Measurements from ENCODE around the gene RPAIN.
"Not testable (repeated sequence)": the region's sequence is repeated elsewhere in the genome, so short reads cannot be mapped to it uniquely, and the experiment has no call there.

Gene RPAIN

DNA sequence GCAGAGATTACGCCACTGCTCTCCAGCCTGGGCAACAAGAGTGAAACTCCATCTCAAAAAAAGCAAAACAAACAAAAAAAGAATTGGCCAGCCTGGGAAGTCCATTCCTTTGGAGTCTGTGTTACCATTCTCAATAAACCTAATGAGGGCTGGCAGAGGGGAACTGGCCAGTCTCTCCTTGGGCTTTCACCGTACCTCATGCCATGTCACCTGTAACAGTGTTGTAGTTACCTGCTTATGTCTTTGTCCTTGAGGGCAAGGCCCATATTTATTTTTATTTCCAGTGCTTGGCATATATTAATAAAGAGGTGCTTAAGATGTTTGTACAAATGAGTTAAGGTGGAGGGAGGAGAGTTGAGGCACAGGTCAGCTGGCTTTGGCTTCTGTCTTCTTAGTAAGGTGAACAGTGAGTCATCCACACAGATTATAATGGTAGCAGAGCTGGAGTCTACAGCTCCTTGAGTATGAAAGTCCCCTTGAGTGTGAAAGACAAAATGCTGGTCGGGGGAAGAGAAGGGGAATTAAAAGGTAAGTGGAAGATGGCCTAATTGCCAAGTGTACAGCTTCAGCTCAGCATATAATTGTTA lies 10.5 kb downstream of the RPAIN start:
- no peak for DNase-seq

DNA sequence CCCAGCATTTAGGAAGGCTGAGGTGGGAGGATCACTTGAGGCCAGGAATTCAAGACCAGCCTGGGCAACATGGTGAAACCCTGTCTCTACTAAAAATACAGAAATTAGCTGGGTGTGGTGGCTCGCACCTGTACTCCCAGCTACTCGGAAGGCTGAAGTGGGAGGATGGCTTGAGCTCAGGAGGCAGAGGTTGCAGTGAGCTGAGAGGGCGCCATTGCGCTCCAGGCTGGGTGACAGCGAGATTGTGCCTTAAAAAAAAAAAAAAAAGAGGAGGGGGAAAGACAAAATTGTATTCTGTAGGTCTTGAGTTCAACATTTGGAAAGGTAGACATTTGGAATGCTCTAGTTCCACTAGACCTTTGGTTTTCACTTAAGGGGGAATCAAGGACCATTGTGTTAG lies 11.3 kb downstream of the RPAIN start:
- DNase-seq: not testable (repeated sequence)

DNA sequence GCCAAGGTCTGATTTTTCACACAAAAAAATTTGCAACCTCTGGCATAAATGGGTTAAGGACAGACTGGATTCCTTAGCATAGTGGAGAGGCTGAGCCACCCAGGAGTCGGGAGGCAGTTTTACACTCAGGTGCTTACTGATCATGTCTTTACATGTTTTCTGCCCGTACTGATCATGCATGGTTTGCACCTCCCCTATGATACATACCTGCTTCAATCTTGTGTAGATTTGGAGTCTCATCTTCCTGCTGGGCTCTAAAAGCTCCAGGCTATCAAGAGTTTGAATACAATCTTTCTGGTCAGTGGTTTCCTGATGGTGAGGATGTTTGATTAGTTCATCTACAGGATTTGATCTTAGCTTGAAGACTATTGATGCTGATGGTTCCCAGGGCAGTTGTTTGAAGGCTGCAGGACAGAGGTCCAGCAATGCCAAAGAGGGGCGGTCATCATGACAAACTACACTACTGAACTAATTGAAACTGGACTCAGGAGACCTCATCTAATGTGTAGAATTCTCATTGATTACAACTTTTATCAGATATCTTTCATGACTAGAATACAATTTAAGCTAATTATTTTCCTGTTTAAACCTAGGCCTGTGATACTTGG lies 12.1 kb downstream of the RPAIN start:
- no peak for DNase-seq

DNA sequence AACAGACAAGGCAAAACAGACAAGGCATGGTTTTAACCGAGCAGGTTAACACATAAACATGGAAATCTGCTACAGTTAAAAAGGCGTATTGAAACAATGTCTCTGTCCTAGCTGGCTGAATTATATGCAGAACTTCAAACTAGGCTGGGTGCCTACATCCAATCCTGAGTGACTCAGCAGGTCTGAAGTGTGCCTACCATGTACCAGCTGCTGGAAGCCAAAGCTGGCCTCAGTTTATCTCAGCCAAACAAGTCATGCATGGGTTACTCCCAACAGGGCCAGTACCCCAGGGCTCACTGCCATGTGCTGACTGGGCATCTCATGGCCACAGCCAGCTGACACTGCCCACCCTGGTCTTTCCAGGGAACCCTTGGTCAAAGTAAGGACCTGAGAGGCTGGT lies 15.0 kb downstream of the RPAIN start:
- DNase-seq: no peak

GRCh38 chr17:5435781-5436315 lies 15.9 kb downstream of the RPAIN start:
- DNase-seq: not testable (repeated sequence)

GRCh38 chr17:5437721-5438317 lies 17.8 kb downstream of the RPAIN start:
- no peak for DNase-seq

DNA sequence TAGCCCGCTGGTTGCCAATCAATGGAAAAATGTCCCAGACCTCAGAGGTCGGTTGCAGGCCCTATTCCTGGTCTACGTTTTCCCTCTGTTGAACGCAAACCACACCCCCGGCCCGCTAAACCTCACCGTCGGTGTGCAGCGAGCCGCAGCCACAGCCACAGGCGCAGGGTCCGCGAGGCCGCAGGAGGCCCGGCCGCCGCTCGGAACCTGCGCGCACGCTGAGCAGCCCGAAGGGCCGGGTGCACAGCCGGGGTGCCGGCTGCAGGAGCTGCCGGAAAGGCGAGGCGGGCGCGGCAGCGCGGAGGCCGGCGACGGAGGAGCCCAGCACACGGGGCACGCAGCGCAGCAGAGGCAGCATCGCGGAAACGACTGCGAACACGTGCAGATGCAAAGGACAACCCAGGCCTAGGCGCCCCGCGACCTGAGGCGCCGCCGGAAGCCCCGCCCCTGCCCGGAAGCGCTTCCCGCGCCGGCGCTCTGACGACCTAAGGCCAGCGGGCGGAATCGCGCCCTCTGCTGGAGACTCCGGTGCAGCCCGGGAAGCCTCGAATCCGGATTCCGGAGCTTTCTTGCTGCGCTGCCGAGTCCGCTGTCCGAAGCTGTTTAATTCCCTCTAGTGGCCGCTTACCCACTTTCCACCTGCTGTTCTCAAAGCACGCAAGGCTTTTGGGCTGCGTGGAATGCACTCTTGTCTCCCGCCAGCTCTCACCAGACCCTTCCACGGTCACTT lies 18.9 kb downstream of the RPAIN start, which contains the start of gene C1QBP:
TSS of gene C1QBP (minus strand) at position 440 of the 730 bp plus-strand sequence. CDS start at position 358, 82 bp downstream.
- DNase-seq: peak; percentile 92

DNA sequence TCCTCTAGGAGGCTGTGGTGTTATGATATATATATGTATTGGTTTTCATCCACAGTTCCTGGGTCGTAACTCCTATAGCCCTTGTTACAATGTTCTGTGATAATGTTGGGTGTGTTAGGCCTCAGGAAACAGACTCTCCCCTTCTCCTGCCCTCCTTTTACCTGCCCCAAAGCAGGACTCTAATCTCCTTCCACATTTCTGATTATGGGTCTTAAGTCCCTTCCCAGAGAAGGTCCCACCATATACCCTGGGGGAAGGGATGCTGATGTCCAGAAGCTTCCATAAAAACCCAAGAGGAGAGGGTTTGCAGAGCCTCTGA lies 19.4 kb downstream of the RPAIN start:
- no peak for DNase-seq

GRCh38 chr17:5443728-5444127 lies 23.7 kb downstream of the RPAIN start:
- no peak for DNase-seq

- no peak for DNase-seq
These were observed 24.2 kb downstream of the RPAIN start for GRCh38 chr17:5444209-5444608.

DNA sequence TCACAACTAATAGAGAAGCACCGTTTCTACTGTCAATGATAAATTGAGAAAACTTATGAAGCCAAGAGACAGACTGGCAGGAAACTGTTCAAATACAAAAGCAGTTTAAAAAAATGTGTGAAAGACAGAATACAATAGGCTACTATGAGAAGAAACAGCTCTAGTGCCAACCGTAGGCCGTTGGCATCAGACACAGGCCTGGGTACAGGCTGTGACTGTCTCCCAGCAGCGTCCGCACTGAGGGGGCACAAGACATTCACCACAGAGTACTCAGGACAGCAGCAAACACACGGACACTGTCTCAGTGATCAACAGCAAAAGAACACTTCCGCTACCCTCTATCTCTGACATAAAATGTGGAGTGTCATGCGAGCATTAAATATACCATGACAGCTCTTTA lies 26.8 kb downstream of the RPAIN start:
- DNase-seq: no peak

DNA sequence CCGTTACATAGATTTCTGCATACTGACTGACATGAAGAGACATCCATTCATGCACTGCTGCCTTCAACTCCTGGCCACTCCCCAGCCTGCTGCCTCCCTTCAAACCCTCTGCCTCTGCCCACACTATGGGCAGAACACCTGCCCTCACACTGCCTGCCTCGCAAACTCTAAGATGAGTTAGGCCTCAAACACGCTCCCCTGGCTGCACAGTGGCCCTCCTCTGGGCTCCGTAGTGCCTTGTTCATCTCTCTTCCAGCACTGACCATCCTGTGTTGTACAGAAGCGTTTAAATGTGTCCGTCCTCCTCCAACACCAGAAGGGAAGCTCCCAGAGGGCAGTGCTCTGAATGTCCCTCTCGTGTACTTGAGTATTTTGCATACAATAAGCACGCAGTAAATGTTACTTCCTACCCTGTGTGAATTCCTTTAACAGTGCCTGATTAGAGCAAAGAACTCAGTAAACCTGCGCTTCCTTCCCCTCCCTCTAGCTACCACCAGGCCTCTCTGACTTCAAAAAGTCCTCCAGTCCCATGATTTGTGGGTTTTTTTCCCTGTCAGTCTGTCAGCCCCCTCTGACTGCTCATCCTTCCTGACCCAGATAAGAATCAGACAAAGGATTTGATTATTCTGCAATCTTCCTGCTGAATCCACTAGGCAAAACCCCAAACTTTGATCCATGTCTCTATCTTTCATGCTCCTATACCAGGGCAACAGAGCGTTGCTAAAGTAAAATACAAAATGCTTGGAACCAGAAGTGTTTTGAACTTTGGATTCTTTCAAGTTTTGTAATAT lies 44.9 kb downstream of the RPAIN start:
- DNase-seq: no peak

DNA sequence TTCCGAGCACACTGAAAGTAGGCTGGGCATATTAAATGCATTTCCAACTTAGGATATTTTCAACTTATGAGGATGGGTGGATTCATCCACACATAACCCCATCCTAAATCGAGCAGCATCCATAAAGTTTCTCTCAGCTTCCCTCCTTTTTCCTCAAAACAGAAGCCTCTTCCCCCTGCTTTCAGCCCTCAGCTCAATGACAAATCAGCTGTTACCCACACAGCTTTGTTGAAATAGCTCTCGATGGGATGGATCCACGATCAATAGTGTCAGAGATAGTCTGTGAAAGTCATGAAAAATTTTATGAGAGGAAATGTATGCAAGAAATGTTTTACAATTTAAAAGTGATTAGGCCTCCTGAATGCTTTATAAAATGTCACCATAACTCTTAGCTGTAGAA lies 46.3 kb downstream of the RPAIN start:
- DNase-seq: no peak

GRCh38 chr17:5467416-5467815 lies 47.4 kb downstream of the RPAIN start:
- no peak for DNase-seq

GRCh38 chr17:5468075-5468473 lies 48.1 kb downstream of the RPAIN start:
- DNase-seq: no peak

- DNase-seq: no peak
These were observed 52.5 kb downstream of the RPAIN start for GRCh38 chr17:5472511-5472910.

- DNase-seq: no peak
These were observed 53.9 kb downstream of the RPAIN start for GRCh38 chr17:5473906-5474305.

DNA sequence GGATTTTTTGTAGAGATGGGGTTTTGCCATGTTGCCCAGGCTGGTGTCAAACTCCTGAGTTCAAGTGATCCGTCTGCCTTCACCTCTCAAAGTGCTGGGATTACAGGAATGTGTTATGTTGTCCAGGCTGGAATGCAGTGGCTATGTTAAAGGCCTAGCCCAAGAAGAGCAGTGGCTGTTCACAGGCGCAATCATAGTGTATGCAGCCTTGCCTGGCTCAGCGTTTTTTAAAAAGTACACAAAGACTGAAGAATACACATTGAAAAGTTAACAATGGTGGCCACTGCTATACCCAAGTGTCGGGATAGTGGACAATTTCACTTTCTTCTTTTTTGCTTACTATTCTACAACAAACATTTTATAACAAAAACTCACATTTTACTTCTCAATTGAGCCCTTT lies 59.0 kb downstream of the RPAIN start:
- DNase-seq: no peak

DNA sequence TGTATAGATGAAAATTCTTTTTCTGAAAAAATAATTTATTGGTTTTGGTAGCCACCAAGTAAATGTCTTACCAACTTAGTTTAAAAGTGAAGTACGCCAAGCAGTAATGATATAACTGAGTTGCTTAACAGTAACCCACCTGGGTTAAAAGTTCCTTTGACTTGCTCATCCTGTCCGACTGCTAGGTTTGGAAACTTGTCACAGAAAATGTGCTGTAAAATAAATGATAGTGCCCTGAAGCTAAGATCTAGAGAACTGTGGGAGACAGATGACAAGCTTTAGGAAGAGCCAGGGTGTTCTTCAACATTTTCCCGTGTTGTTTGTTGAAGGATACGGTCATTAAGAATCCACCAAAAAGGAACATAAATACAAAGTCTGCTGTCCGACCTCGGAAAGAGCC lies 61.0 kb downstream of the RPAIN start:
- no peak for DNase-seq

DNA sequence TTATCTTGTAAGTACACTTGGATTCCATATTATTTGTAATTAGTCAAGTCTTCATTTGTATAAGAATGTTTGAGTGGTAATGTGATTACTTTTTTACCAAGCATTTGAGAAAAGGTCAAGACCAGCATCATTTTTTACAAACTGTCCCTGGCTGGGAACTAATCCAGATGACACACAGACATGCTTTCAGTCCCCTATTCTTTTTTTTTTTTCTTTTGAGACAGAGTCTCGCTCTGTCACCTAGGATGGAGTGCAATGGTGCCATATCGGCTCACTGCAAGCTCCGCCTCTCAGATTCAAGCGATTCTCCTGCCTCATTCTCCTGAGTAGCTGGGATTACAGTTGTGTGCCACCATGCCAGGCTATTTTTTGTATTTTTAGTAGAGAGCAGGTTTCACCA lies 61.5 kb downstream of the RPAIN start:
- DNase-seq: no peak

Data from NCI-H748 treated with DMSO at 0.1 percent for 48 hours (cell line).